K562 (cell line): Measurements from ENCODE around the gene FLAD1. TPM values are rescaled to one million over a fixed set of nuclear protein-coding genes. Genes with fewer than 3 reads are reported as not detected.

Experiments
- microRNA-seq: library from miRNA; unstranded; fragments of <30 nt; microRNA quantifications from one replicate; pipeline ENCODE4, GENCODE V29; 2018; ENCODE audit warnings: borderline microRNAs expressed
- polyA plus RNA-seq, 8 experiments: library from polyadenylated mRNA; depleted of rRNA in 4 of 8; stranded (reverse) in 5 of 8; unstranded in 3 of 8; fragments of >200 nt; fragmentation: Nextera tagmentation in 2 of 8; fragmentation: Illumina TruSeq in 1 of 8; extraction: Ambion mirVana in 2 of 8; extraction: Trizol in 1 of 8; gene quantifications; 2 replicates each; pipeline versions ENCODE4 v1.2.1 to v1.2.3, GENCODE V29; 2011 to 2014; ENCODE audit warnings: inconsistent platforms in 1 of 8, missing spikeins in 1 of 8
- small RNA-seq: library from RNA; depleted of rRNA; stranded (forward); fragments of <200 nt; gene quantifications from one replicate; pipeline ENCODE3, GENCODE V24; 2014
- total RNA-seq, 7 experiments: library from RNA; depleted of rRNA in 6 of 7; stranded (reverse); fragments of >200 nt in 6 of 7; fragmentation: Illumina TruSeq in 2 of 7; extraction: Trizol in 2 of 7; gene quantifications; 2 replicates each; pipeline versions ENCODE4 v1.2.1 to v1.2.3, GENCODE V29; 2011 to 2021; ENCODE audit warnings: low replicate concordance in 1 of 7

FLAD1 gene
- total and polyA plus RNA-seq, 9 of the 15 experiments (the other 6 are each of a cell fraction or from before 2014, with no cell fraction given): 24.9 to 85.8 (median 67.0) TPM

Small RNA genes lying within 50 kb of the gene (microRNA-seq; reads per million reads assigned to microRNA genes)
- 0.46 reads per million for gene MIR4258

Small RNA genes lying within 50 kb of the gene (small RNA-seq; reads per million reads assigned to genes)
- gene MIR4258: not detected
- not detected for gene RF00017

Other genes with a start within 250 kb of the FLAD1 start
Only the 7 nearest of the 20 such genes appear.
- gene PMVK, start 46.6 kb upstream of the FLAD1 start, total RNA-seq (2014; rRNA removed): 6.3 and 6.5 TPM in 2 replicates
- 4.7 and 6.0 TPM in 2 replicates for gene PMVK, start 46.6 kb upstream of the FLAD1 start, total RNA-seq (2014; rRNA removed; fragmentation: Illumina TruSeq; extraction: Trizol)
- 9.4 and 9.9 TPM in 2 replicates for gene PMVK, start 46.6 kb upstream of the FLAD1 start, total RNA-seq (2015; rRNA removed; fragmentation: Illumina TruSeq; extraction: Trizol)
- gene PMVK, start 46.6 kb upstream of the FLAD1 start, total RNA-seq (2021): 11.8 and 14.1 TPM in 2 replicates
- gene PMVK, start 46.6 kb upstream of the FLAD1 start, polyA plus RNA-seq (2011; rRNA removed): 9.5 and 11.4 TPM in 2 replicates
- 6.3 and 9.6 TPM in 2 replicates for gene PMVK, start 46.6 kb upstream of the FLAD1 start, polyA plus RNA-seq (2014; fragmentation: Illumina TruSeq; extraction: Trizol)
- gene PMVK, start 46.6 kb upstream of the FLAD1 start, polyA plus RNA-seq (2014; fragmentation: Nextera tagmentation; extraction: Ambion mirVana): 1 to 10 TPM; 1.1 to 3.8 TPM
- gene PMVK, start 46.6 kb upstream of the FLAD1 start, polyA plus RNA-seq (2014; rRNA removed): 15.3 and 16.4 TPM in 2 replicates
- 8.2 and 10.2 TPM in 2 replicates for gene PBXIP1, start 27.2 kb upstream of the FLAD1 start, total RNA-seq (2014; rRNA removed)
- 2.7 and 3.0 TPM in 2 replicates for gene PBXIP1, start 27.2 kb upstream of the FLAD1 start, total RNA-seq (2014; rRNA removed; fragmentation: Illumina TruSeq; extraction: Trizol)
- gene PBXIP1, start 27.2 kb upstream of the FLAD1 start, total RNA-seq (2015; rRNA removed; fragmentation: Illumina TruSeq; extraction: Trizol): 4.9 and 5.1 TPM in 2 replicates
- 6.3 and 8.3 TPM in 2 replicates for gene PBXIP1, start 27.2 kb upstream of the FLAD1 start, total RNA-seq (2021)
- gene PBXIP1, start 27.2 kb upstream of the FLAD1 start, polyA plus RNA-seq (2011; rRNA removed): 6.9 and 7.9 TPM in 2 replicates
- 5.8 and 6.8 TPM in 2 replicates for gene PBXIP1, start 27.2 kb upstream of the FLAD1 start, polyA plus RNA-seq (2014; fragmentation: Illumina TruSeq; extraction: Trizol)
- gene PBXIP1, start 27.2 kb upstream of the FLAD1 start, polyA plus RNA-seq (2014; fragmentation: Nextera tagmentation; extraction: Ambion mirVana): under 1 TPM; 0.13 to 0.22 TPM
- gene PBXIP1, start 27.2 kb upstream of the FLAD1 start, polyA plus RNA-seq (2014; rRNA removed): 8.0 TPM in 2 replicates
- gene PYGO2, start 21.6 kb upstream of the FLAD1 start, total RNA-seq (2014; rRNA removed): 18.2 and 28.9 TPM in 2 replicates
- gene PYGO2, start 21.6 kb upstream of the FLAD1 start, total RNA-seq (2014; rRNA removed; fragmentation: Illumina TruSeq; extraction: Trizol): 15.2 and 15.8 TPM in 2 replicates
- gene PYGO2, start 21.6 kb upstream of the FLAD1 start, total RNA-seq (2015; rRNA removed; fragmentation: Illumina TruSeq; extraction: Trizol): 17.7 and 18.1 TPM in 2 replicates
- 36.2 and 36.7 TPM in 2 replicates for gene PYGO2, start 21.6 kb upstream of the FLAD1 start, total RNA-seq (2021)
- 23.5 and 28.3 TPM in 2 replicates for gene PYGO2, start 21.6 kb upstream of the FLAD1 start, polyA plus RNA-seq (2011; rRNA removed)
- 32.5 and 34.3 TPM in 2 replicates for gene PYGO2, start 21.6 kb upstream of the FLAD1 start, polyA plus RNA-seq (2014; fragmentation: Illumina TruSeq; extraction: Trizol)
- gene PYGO2, start 21.6 kb upstream of the FLAD1 start, polyA plus RNA-seq (2014; fragmentation: Nextera tagmentation; extraction: Ambion mirVana): 1 to 10 TPM; 8.3 to 8.6 TPM
- gene PYGO2, start 21.6 kb upstream of the FLAD1 start, polyA plus RNA-seq (2014; rRNA removed): 24.6 and 28.1 TPM in 2 replicates
- gene SHC1, start 12.6 kb upstream of the FLAD1 start, total RNA-seq (2014; rRNA removed): 51.9 and 57.2 TPM in 2 replicates
- gene SHC1, start 12.6 kb upstream of the FLAD1 start, total RNA-seq (2014; rRNA removed; fragmentation: Illumina TruSeq; extraction: Trizol): 34.1 and 35.4 TPM in 2 replicates
- 34.4 and 35.9 TPM in 2 replicates for gene SHC1, start 12.6 kb upstream of the FLAD1 start, total RNA-seq (2015; rRNA removed; fragmentation: Illumina TruSeq; extraction: Trizol)
- 66.4 and 68.4 TPM in 2 replicates for gene SHC1, start 12.6 kb upstream of the FLAD1 start, total RNA-seq (2021)
- gene SHC1, start 12.6 kb upstream of the FLAD1 start, polyA plus RNA-seq (2011; rRNA removed): 64.8 and 81.2 TPM in 2 replicates
- 93.7 and 113 TPM in 2 replicates for gene SHC1, start 12.6 kb upstream of the FLAD1 start, polyA plus RNA-seq (2014; fragmentation: Illumina TruSeq; extraction: Trizol)
- gene SHC1, start 12.6 kb upstream of the FLAD1 start, polyA plus RNA-seq (2014; fragmentation: Nextera tagmentation; extraction: Ambion mirVana): 1 to 10 TPM; 4.1 to 5.4 TPM
- 57.7 and 58.0 TPM in 2 replicates for gene SHC1, start 12.6 kb upstream of the FLAD1 start, polyA plus RNA-seq (2014; rRNA removed)
- gene CKS1B, start 8.7 kb upstream of the FLAD1 start, total RNA-seq (2014; rRNA removed): 215 and 262 TPM in 2 replicates
- gene CKS1B, start 8.7 kb upstream of the FLAD1 start, total RNA-seq (2014; rRNA removed; fragmentation: Illumina TruSeq; extraction: Trizol): 364 and 410 TPM in 2 replicates
- 269 and 292 TPM in 2 replicates for gene CKS1B, start 8.7 kb upstream of the FLAD1 start, total RNA-seq (2015; rRNA removed; fragmentation: Illumina TruSeq; extraction: Trizol)
- 256 and 270 TPM in 2 replicates for gene CKS1B, start 8.7 kb upstream of the FLAD1 start, total RNA-seq (2021)
- 754 and 835 TPM in 2 replicates for gene CKS1B, start 8.7 kb upstream of the FLAD1 start, polyA plus RNA-seq (2011; rRNA removed)
- 611 and 624 TPM in 2 replicates for gene CKS1B, start 8.7 kb upstream of the FLAD1 start, polyA plus RNA-seq (2014; fragmentation: Illumina TruSeq; extraction: Trizol)
- 1,000 to 10,000 TPM; 1,039 to 1,103 TPM for gene CKS1B, start 8.7 kb upstream of the FLAD1 start, polyA plus RNA-seq (2014; fragmentation: Nextera tagmentation; extraction: Ambion mirVana)
- 460 and 477 TPM in 2 replicates for gene CKS1B, start 8.7 kb upstream of the FLAD1 start, polyA plus RNA-seq (2014; rRNA removed)
- 0.24 and 0.86 TPM in 2 replicates for gene LENEP, start 10.2 kb downstream of the FLAD1 start, total RNA-seq (2014; rRNA removed)
- 0.47 TPM in 1 of 2 replicates, not detected in the other for gene LENEP, start 10.2 kb downstream of the FLAD1 start, total RNA-seq (2014; rRNA removed; fragmentation: Illumina TruSeq; extraction: Trizol)
- gene LENEP, start 10.2 kb downstream of the FLAD1 start, total RNA-seq (2015; rRNA removed; fragmentation: Illumina TruSeq; extraction: Trizol): 0.45 and 0.87 TPM in 2 replicates
- 0.56 TPM in 1 of 2 replicates, not detected in the other for gene LENEP, start 10.2 kb downstream of the FLAD1 start, total RNA-seq (2021)
- not detected in 2 replicates for gene LENEP, start 10.2 kb downstream of the FLAD1 start, polyA plus RNA-seq (2011; rRNA removed)
- not detected in 2 replicates for gene LENEP, start 10.2 kb downstream of the FLAD1 start, polyA plus RNA-seq (2014; fragmentation: Illumina TruSeq; extraction: Trizol)
- not detected for gene LENEP, start 10.2 kb downstream of the FLAD1 start, polyA plus RNA-seq (2014; fragmentation: Nextera tagmentation; extraction: Ambion mirVana)
- 0.23 and 0.35 TPM in 2 replicates for gene LENEP, start 10.2 kb downstream of the FLAD1 start, polyA plus RNA-seq (2014; rRNA removed)
- 31.3 and 40.6 TPM in 2 replicates for gene ZBTB7B, start 19.5 kb downstream of the FLAD1 start, total RNA-seq (2014; rRNA removed)
- 6.7 and 6.9 TPM in 2 replicates for gene ZBTB7B, start 19.5 kb downstream of the FLAD1 start, total RNA-seq (2014; rRNA removed; fragmentation: Illumina TruSeq; extraction: Trizol)
- 21.9 and 23.3 TPM in 2 replicates for gene ZBTB7B, start 19.5 kb downstream of the FLAD1 start, total RNA-seq (2015; rRNA removed; fragmentation: Illumina TruSeq; extraction: Trizol)
- gene ZBTB7B, start 19.5 kb downstream of the FLAD1 start, total RNA-seq (2021): 46.5 and 48.2 TPM in 2 replicates
- 15.2 and 22.8 TPM in 2 replicates for gene ZBTB7B, start 19.5 kb downstream of the FLAD1 start, polyA plus RNA-seq (2011; rRNA removed)
- gene ZBTB7B, start 19.5 kb downstream of the FLAD1 start, polyA plus RNA-seq (2014; fragmentation: Illumina TruSeq; extraction: Trizol): 13.5 and 25.7 TPM in 2 replicates
- under 1 TPM; 0.04 to 0.08 TPM for gene ZBTB7B, start 19.5 kb downstream of the FLAD1 start, polyA plus RNA-seq (2014; fragmentation: Nextera tagmentation; extraction: Ambion mirVana)
- gene ZBTB7B, start 19.5 kb downstream of the FLAD1 start, polyA plus RNA-seq (2014; rRNA removed): 23.2 and 28.7 TPM in 2 replicates